HCT116 (cell line): Measurements from ENCODE around the gene SPIRE1. TPM values are rescaled to one million over a fixed set of nuclear protein-coding genes. Genes with fewer than 3 reads are reported as not detected.
A peak's percentile ranks its signal among the peaks of the same experiment; 100 is the strongest.

ENCODE experiments used
- ATAC-seq: fragments of 200-7000 bp; cut with Tn5 transposase; 2 replicates; pipeline ENCODE4 v1.9.1; 2020; ENCODE audit warnings: mild to moderate bottlenecking, moderate library complexity
- BruUV-seq: library from RNA; stranded (reverse); fragments of 400-500 nt; replicated peaks from 2 replicates; lab custom pipeline; 2021; lab: Mats Ljungman, UMichigan
- CTCF ChIA-PET: fragments of 300-600 bp; sonication (Branson Sonifier 250); formaldehyde crosslinking; loops from one replicate; lab custom pipeline; 2021; ENCODE audit warnings: antibody characterized with exemption; lab: Charles Lee
- POLR2A ChIA-PET: fragments of 300-600, 350-600 bp; sonication (Branson Sonifier 250); formaldehyde crosslinking; loops from one replicate; lab custom pipeline; 2021; ENCODE audit warnings: antibody characterized with exemption; lab: Charles Lee
- RAD21 ChIA-PET, 2 experiments: fragments of 300-600 bp; sonication (Branson Sonifier 250); formaldehyde crosslinking; loops; one replicate each; lab custom pipeline; 2023; ENCODE audit warnings: low total read pairs in 2 of 2; ENCODE audit not compliant: uncharacterized antibody in 2 of 2, unreplicated experiment in 2 of 2, low non-redundant PET in 1 of 2; lab: Charles Lee
- DNase-seq: peaks from one replicate; pipeline ENCODE4 v3.0.0-alpha.2; 2010; ENCODE audit warnings: low read depth, low spot score
- H2AFZ ChIP-seq: fragments of 200-600 bp; shearing (Covaris generic), sonication (generic); 2 replicates; pipeline ENCODE4 v1.6.1; 2017; ENCODE audit warnings: low read depth, mixed run types, mixed read lengths, antibody characterized with exemption, low read length; ENCODE audit not compliant: poor library complexity, severe bottlenecking
- H3K27ac ChIP-seq: 2 replicates; pipeline ENCODE4 v1.5.1; 2012; ENCODE audit warnings: low read depth, low read length
- H3K27me3 ChIP-seq: fragments of 200-600 bp; sonication (generic); 2 replicates; pipeline ENCODE4 v1.6.1; 2016; ENCODE audit warnings: mixed run types, low read length, mixed read lengths; ENCODE audit not compliant: insufficient read depth
- H3K36me3 ChIP-seq, 2 experiments: fragments of 200-500 bp in 1 of 2; fragments of 200-600 bp in 1 of 2; sonication (Bioruptor generic) in 1 of 2; sonication (generic) in 1 of 2; 2 replicates each; pipeline versions ENCODE4 v1.5.1 to v1.6.1; 2014 to 2016; ENCODE audit warnings: low read length in 2 of 2, inconsistent platforms in 1 of 2, mixed read lengths in 1 of 2, mixed run types in 1 of 2; ENCODE audit not compliant: insufficient read depth in 2 of 2, control insufficient read depth in 1 of 2
- H3K4me1 ChIP-seq, 2 experiments: fragments of 200-600 bp in 1 of 2; sonication (generic) in 1 of 2; 2 replicates each; pipeline versions ENCODE4 v1.5.1 to v1.6.1; 2012 to 2017; ENCODE audit warnings: low read length in 2 of 2, inconsistent platforms in 1 of 2, mild to moderate bottlenecking in 1 of 2, mixed read lengths in 1 of 2, mixed run types in 1 of 2, moderate library complexity in 1 of 2; ENCODE audit not compliant: insufficient read depth in 2 of 2, control insufficient read depth in 1 of 2
- H3K4me2 ChIP-seq: fragments of 200-600 bp; sonication (generic); 2 replicates; pipeline ENCODE4 v1.6.1; 2017; ENCODE audit warnings: mixed run types, low read length, mixed read lengths
- H3K4me3 ChIP-seq, 2 experiments: fragments of 200-600 bp in 1 of 2; sonication (generic) in 1 of 2; replicated peaks in 1 of 2; 2 replicates each; pipeline ENCODE4 v1.5.1; 2011 to 2016; ENCODE audit warnings: low read length in 2 of 2, control low read depth in 1 of 2, low read depth in 1 of 2, mild to moderate bottlenecking in 1 of 2, mixed read lengths in 1 of 2, mixed run types in 1 of 2
- H3K79me2 ChIP-seq: fragments of 200-600 bp; sonication (generic); 2 replicates; pipeline ENCODE4 v1.6.1; 2017; ENCODE audit warnings: mild to moderate bottlenecking, mixed run types, low read length, moderate library complexity, mixed read lengths; ENCODE audit not compliant: insufficient read depth
- H3K9ac ChIP-seq: fragments of 200-600 bp; sonication (generic); 2 replicates; pipeline ENCODE4 v1.6.1; 2016; ENCODE audit warnings: low read length, mixed read lengths
- H3K9me2 ChIP-seq: fragments of 200-600 bp; sonication (generic), shearing (Covaris generic); 2 replicates; pipeline ENCODE4 v1.6.1; 2017; ENCODE audit warnings: mixed run types, mild to moderate bottlenecking, moderate library complexity; ENCODE audit not compliant: insufficient read depth
- H3K9me3 ChIP-seq, 2 experiments: fragments of 200-500 bp in 1 of 2; fragments of 200-600 bp in 1 of 2; sonication (Bioruptor generic) in 1 of 2; sonication (generic) in 1 of 2; 2 replicates each; pipeline ENCODE4 v1.6.1; 2014 to 2017; ENCODE audit warnings: low read length in 2 of 2, mixed read lengths in 2 of 2, inconsistent platforms in 1 of 2, low read depth in 1 of 2, mild to moderate bottlenecking in 1 of 2, mixed run types in 1 of 2, moderate library complexity in 1 of 2; ENCODE audit not compliant: control insufficient read depth in 1 of 2, insufficient read depth in 1 of 2
- H4K20me1 ChIP-seq: fragments of 200-600 bp; sonication (generic), shearing (Covaris generic); 2 replicates; pipeline ENCODE4 v1.6.1; 2017; ENCODE audit warnings: mixed run types, mild to moderate bottlenecking, moderate library complexity; ENCODE audit not compliant: insufficient read depth
- CEBPB ChIP-seq: IDR thresholded peaks from 2 replicates; pipeline ENCODE4 v1.6.1; 2012; ENCODE audit warnings: low read depth
- EZH2phosphoT487 ChIP-seq: fragments of 200-600 bp; IDR thresholded peaks from 2 replicates; pipeline ENCODE4 v1.6.1; 2018; ENCODE audit warnings: antibody characterized with exemption, borderline replicate concordance
- JUND ChIP-seq: IDR thresholded peaks from 2 replicates; pipeline ENCODE4 v1.6.1; 2012
- MAX ChIP-seq: IDR thresholded peaks from 2 replicates; pipeline ENCODE4 v1.6.1; 2012
- RAD21 ChIP-seq: IDR thresholded peaks from 2 replicates; pipeline ENCODE4 v1.6.1; 2012; ENCODE audit warnings: low read depth, mild to moderate bottlenecking
- SRF ChIP-seq: IDR thresholded peaks from 2 replicates; pipeline ENCODE4 v1.6.1; 2012; ENCODE audit warnings: low read depth
- TCF7L2 ChIP-seq: IDR thresholded peaks from 2 replicates; pipeline ENCODE4 v1.7.0; 2011; ENCODE audit warnings: borderline replicate concordance, inconsistent platforms; ENCODE audit not compliant: insufficient read depth, insufficient read length; ENCODE audit errors: extremely low read depth
- ZFX ChIP-seq: fragments of 450-650 bp; IDR thresholded peaks from 2 replicates; pipeline ENCODE4 v1.6.1; 2017
- ZNF274 ChIP-seq: fragments of 200-500 bp; sonication (Bioruptor generic); IDR thresholded peaks from 2 replicates; pipeline ENCODE4 v1.6.1; 2014; ENCODE audit warnings: mild to moderate bottlenecking, low read depth, low read length, inconsistent platforms
- intact Hi-C: fragments of 100-400 bp; cut with micrococcal nuclease; formaldehyde crosslinking; loops from 2 replicates; pipeline ENCODE4 v1.10.0; 2022
- total RNA-seq: library from RNA; stranded (reverse); gene quantifications from one replicate; pipeline ENCODE4 v1.2.1, GENCODE V29; 2021; ENCODE audit not compliant: unreplicated experiment
- TF ChIP-seq, protein P1 (sequence below): IDR thresholded peaks from 2 replicates; pipeline ENCODE4 v1.6.1; 2012

Gene SPIRE1
- total RNA-seq, 1 experiment from 2014 or later = 26.6 TPM

GRCh38 chr18:12639990-12640880, 17.7 kb downstream of the SPIRE1 start:
- TF ChIP-seq, protein P1, sequence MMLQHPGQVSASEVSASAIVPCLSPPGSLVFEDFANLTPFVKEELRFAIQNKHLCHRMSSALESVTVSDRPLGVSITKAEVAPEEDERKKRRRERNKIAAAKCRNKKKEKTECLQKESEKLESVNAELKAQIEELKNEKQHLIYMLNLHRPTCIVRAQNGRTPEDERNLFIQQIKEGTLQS = no peak
- TF ChIP-seq TCF7L2 (no peak), SRF (no peak), CEBPB (no peak), MAX (no peak), JUND (no peak), RAD21 (no peak), EZH2phosphoT487 (no peak), ZFX (no peak), ZNF274 (no peak)
- intact Hi-C loops = loop anchor here (5.0 kb wide), 1 partner anchor 43 kb away; no protein-coding TSS in a partner anchor
- Histone ChIP-seq H3K27me3 (no peaks in the 10 kb centered on the region), H3K27ac (peak overlapping the region; percentile 34; the same call in 1 of the 2 replicates), H4K20me1 (no peaks in the 10 kb centered on the region), H3K79me2 (peaks cover 22% of the 10 kb centered on the region), H2AFZ (no peak overlapping the region), H3K9me2 (no peaks in the 10 kb centered on the region), H3K9me3 (no peaks in the 10 kb centered on the region), H3K9ac (no peak overlapping the region), H3K36me3 (no peaks in the 10 kb centered on the region), H3K4me2 (peak overlapping the region; percentile 27; the same call in 1 of the 2 replicates), H3K4me3 (no peak overlapping the region), H3K4me1 (peaks cover 21 to 43% of the 10 kb centered on the region in 2 experiments)
- CTCF ChIA-PET = no interaction called here
- no TSS peak for BruUV-seq
- POLR2A ChIA-PET = no interaction called here
- RAD21 ChIA-PET = no interaction called here
- peak; percentile 58; the same call in 1 of the 2 replicates for ATAC-seq
- DNase-seq = no peak
